ENCODE results near the gene TMEM164.

TMEM164 gene

GRCh38 chrX:110056419-110056818 is 53.5 kb downstream of the TMEM164 start:
- no peak for DNase-seq (ENCODE audit: low read depth)
- no peak for TF ChIP-seq CTCF (conservative IDR thresholded peaks at IDR 0.05; ENCODE audit: low read length)
- no peak overlapping the region for H3K4me3 ChIP-seq (ENCODE audit: low read length)

- TF ChIP-seq CTCF (conservative IDR thresholded peaks at IDR 0.05; ENCODE audit: low read length) = no peak
- DNase-seq (ENCODE audit: low read depth) = no peak
- H3K4me3 ChIP-seq (ENCODE audit: low read length) = no peak overlapping the region
Measured at GRCh38 chrX:110059410-110059809, 56.5 kb downstream of the TMEM164 start.

GRCh38 chrX:110060317-110060716 is 57.4 kb downstream of the TMEM164 start:
- DNase-seq (ENCODE audit: low read depth) = no peak
- no peak overlapping the region for H3K4me3 ChIP-seq (ENCODE audit: low read length)
- no peak for TF ChIP-seq CTCF (conservative IDR thresholded peaks at IDR 0.05; ENCODE audit: low read length)

- no peak for DNase-seq (ENCODE audit: low read depth)
- no peak overlapping the region for H3K4me3 ChIP-seq (ENCODE audit: low read length)
- TF ChIP-seq CTCF (conservative IDR thresholded peaks at IDR 0.05; ENCODE audit: low read length) = no peak
Measured at GRCh38 chrX:110060846-110061537, 58.1 kb downstream of the TMEM164 start.

- no peak for TF ChIP-seq CTCF (conservative IDR thresholded peaks at IDR 0.05; ENCODE audit: low read length)
- no peak for DNase-seq (ENCODE audit: low read depth)
Measured at GRCh38 chrX:110062919-110063318, 60.0 kb downstream of the TMEM164 start.

GRCh38 chrX:110066488-110067225 is 63.7 kb downstream of the TMEM164 start:
- no peak for DNase-seq (ENCODE audit: low read depth)
- TF ChIP-seq CTCF (conservative IDR thresholded peaks at IDR 0.05; ENCODE audit: low read length) = no peak
- H3K4me3 ChIP-seq (ENCODE audit: low read length) = no peak overlapping the region

More at GRCh38 chrX:110062919-110063318, 60.0 kb downstream of the TMEM164 start:
- no peak overlapping the region for H3K4me3 ChIP-seq (ENCODE audit: low read length)

GRCh38 chrX:110070970-110071369 is 68.1 kb downstream of the TMEM164 start:
- no peak for TF ChIP-seq CTCF (conservative IDR thresholded peaks at IDR 0.05; ENCODE audit: low read length)
- no peak for DNase-seq (ENCODE audit: low read depth)
- H3K4me3 ChIP-seq (ENCODE audit: low read length) = no peak overlapping the region

Data from AG10803 (cell line).